GM21576 (cell line): ENCODE data around the gene TEX35.
"Not testable (repeated sequence)": the region's sequence is repeated elsewhere in the genome, so short reads cannot be mapped to it uniquely, and the experiment has no call there.

ENCODE experiments used
- ATAC-seq: cut with Tn5 transposase; IDR thresholded peaks from one replicate; pipeline ENCODE4 v1.9.1; 2021; ENCODE audit warnings: mild to moderate bottlenecking, moderate library complexity; ENCODE audit not compliant: unreplicated experiment

The TEX35 gene

GRCh38 chr1:178493301-178493741 is 19.6 kb upstream of the TEX35 start:
- ATAC-seq: no peak

GRCh38 chr1:178494569-178494971 is 18.3 kb upstream of the TEX35 start:
- ATAC-seq: no peak

GRCh38 chr1:178495158-178495557 is 17.8 kb upstream of the TEX35 start:
- no peak for ATAC-seq

- no peak for ATAC-seq
These were observed 17.0 kb upstream of the TEX35 start for GRCh38 chr1:178495741-178496409.

GRCh38 chr1:178496410-178497135 is 16.3 kb upstream of the TEX35 start, which contains the start of gene CLEC20A:
CLEC20A (minus strand) TSS chr1:178496964; CDS start chr1:178496939, 25 bp downstream.
- ATAC-seq: no peak

GRCh38 chr1:178497903-178498478 is 14.9 kb upstream of the TEX35 start:
- no peak for ATAC-seq

- no peak for ATAC-seq
These were observed 13.8 kb upstream of the TEX35 start for GRCh38 chr1:178498896-178499675.

- ATAC-seq: no peak
These were observed 12.7 kb upstream of the TEX35 start for GRCh38 chr1:178500091-178500770.

- no peak for ATAC-seq
These were observed 11.9 kb upstream of the TEX35 start for GRCh38 chr1:178500936-178501554.

GRCh38 chr1:178501705-178502329 is 11.1 kb upstream of the TEX35 start:
- peak; percentile 88 for ATAC-seq

GRCh38 chr1:178502330-178502714 is 10.6 kb upstream of the TEX35 start:
- ATAC-seq: no peak

GRCh38 chr1:178502856-178503255 is 10.1 kb upstream of the TEX35 start:
- no peak for ATAC-seq

- not testable (repeated sequence) for ATAC-seq
These were observed 9.6 kb upstream of the TEX35 start for GRCh38 chr1:178503316-178503715.

- ATAC-seq: no peak
These were observed 9.1 kb upstream of the TEX35 start for GRCh38 chr1:178503849-178504248.

- no peak for ATAC-seq
These were observed 8.6 kb upstream of the TEX35 start for GRCh38 chr1:178504286-178504685.

- no peak for ATAC-seq
These were observed 6.7 kb upstream of the TEX35 start for GRCh38 chr1:178506177-178506576.

- no peak for ATAC-seq
These were observed 6.2 kb upstream of the TEX35 start for GRCh38 chr1:178506669-178507068.

GRCh38 chr1:178509414-178510007 is 3.4 kb upstream of the TEX35 start:
- no peak for ATAC-seq

GRCh38 chr1:178510155-178510554 is 2.8 kb upstream of the TEX35 start:
- ATAC-seq: no peak
